Measurements from ENCODE around the gene CCNI2. TPM values are rescaled to one million over a fixed set of nuclear protein-coding genes. Genes with fewer than 3 reads are reported as not detected.

The CCNI2 gene
- total RNA-seq, 3 donors from 2014 or later, result 7.1 to 12.3 (median 12.0) TPM

GRCh38 chr5:132718544-132719312, 28.5 kb upstream of the CCNI2 start:
- TF ChIP-seq CTCF (IDR thresholded peaks at IDR 0.05), result no peak
- Histone ChIP-seq H3K4me3 (no peak overlapping the region), H3K4me1 (ENCODE audit: low read depth) (no peaks in the 10 kb centered on the region), H3K36me3 (ENCODE audit: low read depth) (no peaks in the 10 kb centered on the region), H3K9me3 (no peaks in the 10 kb centered on the region)
- DNase-seq (no peak), ATAC-seq (no peak)
- intact Hi-C loops (cut with DNase I, micrococcal nuclease), result no loop called here

- Histone ChIP-seq H3K36me3 (ENCODE audit: low read depth) (no peaks in the 10 kb centered on the region), H3K4me3 (no peak overlapping the region), H3K4me1 (ENCODE audit: low read depth) (no peaks in the 10 kb centered on the region), H3K9me3 (no peaks in the 10 kb centered on the region)
- intact Hi-C loops (cut with DNase I, micrococcal nuclease), result no loop called here
- DNase-seq (no peak), ATAC-seq (no peak)
- TF ChIP-seq CTCF (IDR thresholded peaks at IDR 0.05), result no peak
These were observed 21.5 kb upstream of the CCNI2 start for GRCh38 chr5:132725745-132726144.

- intact Hi-C loops (cut with DNase I, micrococcal nuclease), result no loop called here
- TF ChIP-seq CTCF (IDR thresholded peaks at IDR 0.05), result no peak
- Histone ChIP-seq H3K9me3 (no peaks in the 10 kb centered on the region), H3K4me1 (ENCODE audit: low read depth) (no peaks in the 10 kb centered on the region), H3K36me3 (ENCODE audit: low read depth) (no peaks in the 10 kb centered on the region), H3K4me3 (no peak overlapping the region)
- ATAC-seq (no peak), DNase-seq (no peak)
These were observed 17.3 kb upstream of the CCNI2 start for GRCh38 chr5:132729896-132730295.

GRCh38 chr5:132733499-132734148, 13.6 kb upstream of the CCNI2 start:
- DNase-seq (no peak), ATAC-seq (no peak)
- Histone ChIP-seq H3K4me1 (ENCODE audit: low read depth) (peaks cover 10% of the 10 kb centered on the region), H3K9me3 (no peaks in the 10 kb centered on the region), H3K36me3 (ENCODE audit: low read depth) (peaks cover 3% of the 10 kb centered on the region), H3K4me3 (no peak overlapping the region)
- intact Hi-C loops (cut with DNase I, micrococcal nuclease), result no loop called here
- no peak for TF ChIP-seq CTCF (IDR thresholded peaks at IDR 0.05)

GRCh38 chr5:132734687-132735086, 12.5 kb upstream of the CCNI2 start:
- no peak for ATAC-seq
- Histone ChIP-seq H3K9me3 (no peaks in the 10 kb centered on the region), H3K4me1 (ENCODE audit: low read depth) (peaks cover 10% of the 10 kb centered on the region), H3K36me3 (ENCODE audit: low read depth) (peaks cover 3% of the 10 kb centered on the region), H3K4me3 (no peak overlapping the region)
- no peak for TF ChIP-seq CTCF (IDR thresholded peaks at IDR 0.05)
- no peak for DNase-seq
- intact Hi-C loops (cut with DNase I, micrococcal nuclease), result no loop called here

Data from mucosa of descending colon (tissue), 3 donors.